Subcutaneous abdominal adipose tissue (tissue), 5 donors: Measurements from ENCODE around the gene FARP1.
A peak's percentile ranks its signal among the peaks of the same experiment; 100 is the strongest.

Source experiments
- H3K27ac ChIP-seq: one replicate; pipeline ENCODE4 v1.7.0; 2013; ENCODE audit warnings: low read depth, mild to moderate bottlenecking, inconsistent platforms, low read length, moderate library complexity
- H3K27me3 ChIP-seq, 5 donors: one replicate each; pipeline ENCODE4 v1.7.0; 2013; ENCODE audit warnings: low read length in 5 of 5, inconsistent platforms in 1 of 5; ENCODE audit not compliant: control insufficient read depth in 5 of 5, insufficient read depth in 4 of 5
- H3K36me3 ChIP-seq, 5 donors: one replicate each; pipeline ENCODE4 v1.7.0; 2013; ENCODE audit warnings: low read length in 5 of 5; ENCODE audit not compliant: control insufficient read depth in 5 of 5, insufficient read depth in 5 of 5
- H3K4me1 ChIP-seq, 5 donors: one replicate each; pipeline ENCODE4 v1.7.0; 2013; ENCODE audit warnings: low read length in 5 of 5, mild to moderate bottlenecking in 3 of 5, moderate library complexity in 1 of 5; ENCODE audit not compliant: control insufficient read depth in 5 of 5, insufficient read depth in 5 of 5
- H3K4me3 ChIP-seq, 5 donors: one replicate each; pipeline ENCODE4 v1.7.0; 2013; ENCODE audit warnings: low read length in 5 of 5, low read depth in 1 of 5
- H3K9ac ChIP-seq, 5 donors: one replicate each; pipeline ENCODE4 v1.7.0; 2013; ENCODE audit warnings: low read length in 5 of 5, mild to moderate bottlenecking in 4 of 5, moderate library complexity in 3 of 5
- H3K9me3 ChIP-seq, 5 donors: one replicate each; pipeline ENCODE4 v1.7.0; 2013; ENCODE audit warnings: low read length in 5 of 5; ENCODE audit not compliant: control insufficient read depth in 5 of 5
- donor health status: healthy.
- donor health status: healthy.
- donor health status: healthy.
- donor health status: healthy.
- donor health status: healthy.

Gene FARP1

GRCh38 chr13:98385606-98386005 lies 242.7 kb downstream of the FARP1 start:
- Histone ChIP-seq H3K27ac (no peak overlapping the region), H3K9ac (no peak overlapping the region), H3K36me3 (peaks cover 8 to 27% (median 13%) of the 10 kb centered on the region in 5 donors), H3K27me3 (no peaks in the 10 kb centered on the region), H3K9me3 (no peaks in the 10 kb centered on the region), H3K4me3 (no peak overlapping the region), H3K4me1 (peaks cover 3 to 32% (median 28%) of the 10 kb centered on the region in 5 donors)

DNA sequence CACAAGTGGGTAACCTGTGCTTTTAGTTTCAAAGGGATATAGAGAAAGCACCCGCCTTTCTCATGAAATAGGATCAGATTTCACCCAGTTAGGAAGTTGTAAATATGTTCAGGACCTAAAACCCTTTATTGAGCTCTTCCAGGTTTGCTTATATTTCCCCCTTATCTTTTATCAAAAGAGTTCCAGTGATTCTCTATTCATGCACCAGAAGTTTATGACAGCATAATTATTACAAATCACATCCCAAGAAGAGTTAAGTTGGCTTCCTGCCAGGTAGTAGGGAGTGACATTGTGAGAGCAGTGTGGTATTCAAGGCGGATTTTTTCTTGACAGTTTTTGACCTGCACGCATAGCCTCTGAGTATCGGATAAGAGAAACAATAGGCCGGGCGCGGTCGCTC lies 243.7 kb downstream of the FARP1 start:
- no peak overlapping the region for H3K4me3 ChIP-seq
- H3K36me3 ChIP-seq, result peaks cover 8 to 31% (median 13%) of the 10 kb centered on the region in 5 donors
- H3K27me3 ChIP-seq, result no peaks in the 10 kb centered on the region
- peaks cover 3 to 36% (median 32%) of the 10 kb centered on the region in 5 donors for H3K4me1 ChIP-seq
- no peak overlapping the region for H3K9ac ChIP-seq
- no peak overlapping the region for H3K27ac ChIP-seq
- no peaks in the 10 kb centered on the region for H3K9me3 ChIP-seq

DNA sequence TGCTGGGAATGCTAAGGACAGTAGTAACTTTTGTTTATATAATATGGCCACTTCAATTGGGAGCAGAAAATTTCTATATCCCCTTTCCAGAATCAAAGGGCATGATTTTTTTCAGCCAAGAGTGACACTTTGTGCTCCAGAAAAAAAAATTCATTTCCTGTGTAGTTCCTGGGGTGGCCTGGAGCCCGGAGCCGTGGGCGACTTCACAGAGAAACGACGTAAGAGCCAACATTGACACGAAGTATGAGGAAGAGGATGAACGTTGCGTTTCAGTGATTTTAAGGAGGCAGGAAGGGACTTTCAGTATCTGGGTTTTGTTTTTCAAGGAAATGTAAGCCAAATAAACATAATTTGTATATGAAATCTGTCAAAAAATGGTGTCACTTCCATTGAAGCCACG lies 246.4 kb downstream of the FARP1 start:
- Histone ChIP-seq H3K27me3 (no peaks in the 10 kb centered on the region), H3K36me3 (peaks cover 8 to 34% (median 24%) of the 10 kb centered on the region in 5 donors), H3K9me3 (no peaks in the 10 kb centered on the region), H3K9ac (no peak overlapping the region), H3K4me3 (no peak overlapping the region), H3K4me1 (peaks cover 3 to 39% (median 36%) of the 10 kb centered on the region in 5 donors), H3K27ac (peak overlapping the region; percentile 34)

- H3K36me3 ChIP-seq, result peaks cover 8 to 37% (median 21%) of the 10 kb centered on the region in 5 donors
Measured at GRCh38 chr13:98390086-98390715, 247.3 kb downstream of the FARP1 start.

DNA sequence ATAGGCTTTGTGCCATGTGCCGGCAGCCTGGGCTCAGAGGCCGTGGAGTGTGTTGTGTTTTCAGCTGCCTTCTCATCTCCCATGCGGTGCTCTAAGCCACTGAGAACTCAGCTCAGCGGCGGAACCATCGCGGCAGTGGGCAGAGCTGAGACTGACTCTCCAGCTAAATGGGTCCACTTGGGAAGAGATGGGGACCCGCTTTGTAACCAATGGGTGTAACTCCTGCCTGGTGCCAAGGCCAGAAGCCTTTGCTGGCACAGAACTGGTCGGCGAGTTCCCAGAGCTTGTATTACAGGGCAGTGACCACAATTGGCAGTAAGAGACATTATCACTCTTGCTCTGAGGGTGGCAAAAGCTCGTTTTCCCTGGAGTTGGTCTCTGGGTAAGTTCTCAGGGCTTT lies 251.0 kb downstream of the FARP1 start:
- Histone ChIP-seq H3K36me3 (peaks cover 0 to 38% (median 21%) of the 10 kb centered on the region in 5 donors), H3K27ac (no peak overlapping the region), H3K4me1 (peaks cover 0 to 32% (median 21%) of the 10 kb centered on the region in 5 donors), H3K9ac (peak overlapping the region in 1 of 5 donors; percentile 19), H3K4me3 (no peak overlapping the region), H3K27me3 (no peaks in the 10 kb centered on the region), H3K9me3 (no peaks in the 10 kb centered on the region)

More at GRCh38 chr13:98390086-98390715, 247.3 kb downstream of the FARP1 start:
- H3K4me3 ChIP-seq, result peak overlapping the region in 1 of 5 donors; percentile 31
- H3K4me1 ChIP-seq, result peaks cover 3 to 44% (median 36%) of the 10 kb centered on the region in 5 donors
- peak overlapping the region in 1 of 5 donors; percentile 21 for H3K9ac ChIP-seq
- H3K9me3 ChIP-seq, result no peaks in the 10 kb centered on the region
- H3K27ac ChIP-seq, result peak overlapping the region; percentile 34
- no peaks in the 10 kb centered on the region for H3K27me3 ChIP-seq

GRCh38 chr13:98394820-98395510 lies 252.1 kb downstream of the FARP1 start:
- H3K4me1 ChIP-seq, result peaks cover 0 to 21% (median 12%) of the 10 kb centered on the region in 5 donors
- H3K27me3 ChIP-seq, result no peaks in the 10 kb centered on the region
- no peak overlapping the region for H3K9ac ChIP-seq
- no peak overlapping the region for H3K4me3 ChIP-seq
- peaks cover 0 to 37% (median 24%) of the 10 kb centered on the region in 5 donors for H3K36me3 ChIP-seq
- H3K27ac ChIP-seq, result no peak overlapping the region
- H3K9me3 ChIP-seq, result no peaks in the 10 kb centered on the region

DNA sequence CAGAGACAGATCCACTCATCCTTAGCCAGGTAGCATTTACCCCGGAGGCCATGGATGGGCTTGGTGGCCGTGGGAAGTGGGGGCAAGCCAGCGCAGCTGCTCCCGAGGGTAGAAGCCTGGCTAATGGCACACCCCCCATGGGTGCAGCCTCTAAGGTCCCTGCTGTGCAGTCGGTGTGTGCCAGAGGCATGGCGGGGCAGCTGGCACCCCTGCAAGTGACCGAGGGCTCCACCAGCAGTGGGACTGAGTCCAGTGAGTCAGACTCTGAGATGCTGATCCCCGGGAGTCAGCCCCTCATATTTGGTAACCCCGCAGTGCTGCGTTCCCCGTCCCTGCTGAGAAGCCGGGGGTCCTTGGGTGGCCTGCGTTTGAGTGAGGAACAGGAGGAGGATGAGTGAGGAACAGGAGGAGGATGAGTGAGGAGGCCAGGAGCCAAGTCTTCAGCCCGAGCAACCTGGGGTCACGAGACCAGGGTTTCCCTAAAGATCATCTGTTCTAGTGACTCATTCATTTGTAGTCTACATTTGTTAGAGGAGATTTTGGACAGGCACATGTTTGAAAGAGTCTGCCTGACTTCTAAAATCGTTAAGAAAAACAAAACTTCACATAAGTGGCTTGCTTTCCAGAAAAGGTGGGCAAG lies 253.3 kb downstream of the FARP1 start:
- Histone ChIP-seq H3K4me3 (no peak overlapping the region), H3K4me1 (peaks cover 0 to 13% (median 4%) of the 10 kb centered on the region in 5 donors), H3K27me3 (no peaks in the 10 kb centered on the region), H3K9me3 (no peaks in the 10 kb centered on the region), H3K9ac (no peak overlapping the region), H3K36me3 (peaks cover 0 to 30% (median 24%) of the 10 kb centered on the region in 5 donors), H3K27ac (no peak overlapping the region)

DNA sequence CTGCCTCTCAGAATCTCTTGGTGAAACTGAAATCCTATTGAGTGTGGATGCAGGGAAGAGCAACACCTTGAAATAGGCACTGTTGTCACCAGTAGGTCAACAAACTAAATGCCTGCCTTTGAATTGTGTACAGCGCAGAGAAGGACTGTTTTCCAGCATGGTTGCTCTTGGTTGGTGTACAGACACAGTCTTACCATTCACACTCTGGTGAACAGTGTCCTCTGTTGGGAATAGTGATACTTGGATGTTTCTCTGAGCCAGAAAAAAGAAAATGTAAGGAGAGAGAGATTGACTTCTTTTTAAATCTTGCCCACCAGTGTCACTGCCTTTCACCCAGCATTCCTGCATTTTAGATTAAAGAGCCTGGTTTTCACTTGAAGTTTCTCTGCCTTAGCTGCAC lies 254.3 kb downstream of the FARP1 start:
- Histone ChIP-seq H3K4me3 (no peak overlapping the region), H3K4me1 (peaks cover 0 to 13% (median 4%) of the 10 kb centered on the region in 5 donors), H3K27me3 (no peaks in the 10 kb centered on the region), H3K27ac (no peak overlapping the region), H3K9me3 (no peaks in the 10 kb centered on the region), H3K9ac (no peak overlapping the region), H3K36me3 (peaks cover 0 to 34% (median 24%) of the 10 kb centered on the region in 5 donors)

GRCh38 chr13:98397861-98398260 lies 255.0 kb downstream of the FARP1 start:
- H3K4me3 ChIP-seq, result no peak overlapping the region
- no peaks in the 10 kb centered on the region for H3K27me3 ChIP-seq
- no peaks in the 10 kb centered on the region for H3K9me3 ChIP-seq
- H3K9ac ChIP-seq, result no peak overlapping the region
- peaks cover 0 to 33% (median 24%) of the 10 kb centered on the region in 5 donors for H3K36me3 ChIP-seq
- no peak overlapping the region for H3K27ac ChIP-seq
- peaks cover 0 to 13% (median 4%) of the 10 kb centered on the region in 5 donors for H3K4me1 ChIP-seq

GRCh38 chr13:98398581-98398980 lies 255.7 kb downstream of the FARP1 start:
- Histone ChIP-seq H3K4me1 (peaks cover 0 to 12% (median 4%) of the 10 kb centered on the region in 5 donors), H3K4me3 (no peak overlapping the region), H3K9me3 (no peaks in the 10 kb centered on the region), H3K27ac (no peak overlapping the region), H3K9ac (no peak overlapping the region), H3K27me3 (no peaks in the 10 kb centered on the region), H3K36me3 (peaks cover 0 to 28% (median 22%) of the 10 kb centered on the region in 5 donors)
